HG02610 (cell line): ENCODE measurements around the gene TMTC1.

ENCODE experiments used
- ATAC-seq: cut with Tn5 transposase; IDR thresholded peaks from one replicate; pipeline ENCODE4 v1.9.1; 2021; ENCODE audit warnings: mild to moderate bottlenecking, moderate library complexity; ENCODE audit not compliant: unreplicated experiment

Gene TMTC1

GRCh38 chr12:29497588-29497987 lies 286.2 kb downstream of the TMTC1 start, which contains the start of gene OVCH1:
OVCH1 (minus strand) TSS chr12:29497686; CDS start chr12:29497686, 0 bp downstream.
- ATAC-seq: no peak

- no peak for ATAC-seq
Measured at GRCh38 chr12:29492891-29493290, 290.9 kb downstream of the TMTC1 start.

DNA sequence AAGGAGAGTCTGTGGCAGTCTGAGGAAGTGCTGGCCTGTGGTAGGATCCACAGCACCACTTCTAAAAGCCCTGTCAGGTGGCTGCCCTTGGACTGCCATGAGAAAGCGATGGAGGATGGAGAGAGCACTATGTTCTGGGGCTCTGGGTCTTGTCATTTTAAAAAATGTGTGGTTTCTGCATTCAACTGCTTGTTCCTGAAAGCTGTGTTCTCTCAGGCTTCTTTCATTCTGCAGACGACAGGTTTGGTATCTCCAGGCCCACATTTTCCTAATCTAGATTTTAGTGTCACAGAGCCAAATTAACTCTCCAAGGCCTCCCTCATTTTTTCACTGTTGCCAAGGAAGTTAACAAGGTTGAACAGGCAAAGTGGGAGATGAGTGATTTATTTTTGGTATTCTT lies 296.8 kb downstream of the TMTC1 start:
- ATAC-seq: no peak

GRCh38 chr12:29463198-29463597 lies 320.5 kb downstream of the TMTC1 start:
- no peak for ATAC-seq

DNA sequence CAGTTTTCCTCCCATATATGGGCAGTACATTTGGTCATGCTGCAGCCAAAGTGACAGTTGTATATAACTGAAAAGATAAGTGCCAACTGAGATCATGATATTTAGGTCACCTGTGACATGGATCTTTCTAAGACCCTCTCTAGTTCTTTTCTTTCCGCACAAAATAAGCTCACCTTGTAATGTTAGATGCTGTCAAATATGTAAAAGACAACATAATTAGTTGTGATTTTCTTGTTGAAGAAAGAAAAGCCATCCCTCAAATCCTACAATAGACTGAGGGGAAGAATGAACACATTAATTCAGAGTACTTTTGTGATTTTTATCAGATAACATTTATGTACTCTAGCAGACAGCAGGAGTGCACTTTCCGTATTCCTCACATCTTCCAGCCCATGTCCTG lies 323.7 kb downstream of the TMTC1 start:
- ATAC-seq: no peak

DNA sequence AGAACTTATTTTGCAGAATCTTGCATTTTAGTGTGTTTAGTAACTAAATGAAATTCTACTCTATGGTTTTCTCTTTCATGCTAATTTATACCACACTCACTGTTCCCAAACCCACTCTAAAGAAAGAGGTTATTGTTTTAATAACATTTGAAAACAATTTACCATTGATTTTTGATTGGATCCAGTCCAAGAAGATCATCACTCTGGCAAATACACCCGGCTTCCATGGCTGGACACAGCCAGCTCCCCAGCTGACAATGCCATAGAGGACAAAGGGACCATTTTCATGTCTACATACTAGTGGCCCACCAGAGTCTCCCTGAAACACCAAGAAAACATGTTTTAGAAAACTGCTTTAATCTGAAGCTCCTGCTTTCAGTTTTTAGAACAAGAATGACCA lies 328.7 kb downstream of the TMTC1 start:
- no peak for ATAC-seq

GRCh38 chr12:29451888-29452287 lies 331.9 kb downstream of the TMTC1 start:
- no peak for ATAC-seq
